Cardiac fibroblast (primary cell): Measurements from ENCODE around the gene CFAP54.
"Not testable (repeated sequence)": the region's sequence is repeated elsewhere in the genome, so short reads cannot be mapped to it uniquely, and the experiment has no call there.

ENCODE experiments used
- DNase-seq, 2 donors: peaks; one replicate each; pipeline versions ENCODE4 v3.0.0 to v3.0.0-alpha.2; 2010; ENCODE audit warnings: low read depth in 2 of 2
- H3K4me3 ChIP-seq, 2 donors: replicated peaks in 1 of 2; 1 replicate in 1 of 2; 2 replicates in 1 of 2; pipeline ENCODE4 v1.5.1; 2011; ENCODE audit warnings: low read depth in 2 of 2, low read length in 2 of 2, mild to moderate bottlenecking in 2 of 2, moderate library complexity in 1 of 2
- TF ChIP-seq, protein P1 (sequence below): IDR thresholded peaks from one replicate; pipeline ENCODE4 v1.5.1; 2011; ENCODE audit warnings: low read depth, mild to moderate bottlenecking, low read length, inconsistent platforms

The CFAP54 gene

DNA sequence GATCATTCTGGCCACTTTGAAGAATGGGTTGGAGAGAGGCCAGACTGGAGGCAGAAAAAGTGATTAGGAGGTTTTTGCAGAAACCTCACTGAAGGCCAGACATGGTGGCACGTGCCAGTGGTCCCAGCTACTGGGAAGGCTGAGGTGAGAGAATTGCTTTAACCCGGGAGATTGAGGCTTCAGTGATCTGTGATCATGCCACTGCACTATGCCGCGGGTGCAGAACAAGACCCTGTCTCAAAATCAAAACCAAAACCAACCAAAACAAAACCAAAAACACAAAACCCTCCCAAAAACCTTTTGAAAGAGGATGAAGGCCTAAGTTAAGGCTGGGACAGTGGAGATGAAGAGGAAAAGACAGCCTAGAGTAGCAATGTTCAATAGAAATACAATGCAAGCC, 15.2 kb upstream of the CFAP54 start:
- TF ChIP-seq, protein P1, sequence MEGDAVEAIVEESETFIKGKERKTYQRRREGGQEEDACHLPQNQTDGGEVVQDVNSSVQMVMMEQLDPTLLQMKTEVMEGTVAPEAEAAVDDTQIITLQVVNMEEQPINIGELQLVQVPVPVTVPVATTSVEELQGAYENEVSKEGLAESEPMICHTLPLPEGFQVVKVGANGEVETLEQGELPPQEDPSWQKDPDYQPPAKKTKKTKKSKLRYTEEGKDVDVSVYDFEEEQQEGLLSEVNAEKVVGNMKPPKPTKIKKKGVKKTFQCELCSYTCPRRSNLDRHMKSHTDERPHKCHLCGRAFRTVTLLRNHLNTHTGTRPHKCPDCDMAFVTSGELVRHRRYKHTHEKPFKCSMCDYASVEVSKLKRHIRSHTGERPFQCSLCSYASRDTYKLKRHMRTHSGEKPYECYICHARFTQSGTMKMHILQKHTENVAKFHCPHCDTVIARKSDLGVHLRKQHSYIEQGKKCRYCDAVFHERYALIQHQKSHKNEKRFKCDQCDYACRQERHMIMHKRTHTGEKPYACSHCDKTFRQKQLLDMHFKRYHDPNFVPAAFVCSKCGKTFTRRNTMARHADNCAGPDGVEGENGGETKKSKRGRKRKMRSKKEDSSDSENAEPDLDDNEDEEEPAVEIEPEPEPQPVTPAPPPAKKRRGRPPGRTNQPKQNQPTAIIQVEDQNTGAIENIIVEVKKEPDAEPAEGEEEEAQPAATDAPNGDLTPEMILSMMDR: no peak
- no peak overlapping the region for H3K4me3 ChIP-seq
- no peak for DNase-seq

DNA sequence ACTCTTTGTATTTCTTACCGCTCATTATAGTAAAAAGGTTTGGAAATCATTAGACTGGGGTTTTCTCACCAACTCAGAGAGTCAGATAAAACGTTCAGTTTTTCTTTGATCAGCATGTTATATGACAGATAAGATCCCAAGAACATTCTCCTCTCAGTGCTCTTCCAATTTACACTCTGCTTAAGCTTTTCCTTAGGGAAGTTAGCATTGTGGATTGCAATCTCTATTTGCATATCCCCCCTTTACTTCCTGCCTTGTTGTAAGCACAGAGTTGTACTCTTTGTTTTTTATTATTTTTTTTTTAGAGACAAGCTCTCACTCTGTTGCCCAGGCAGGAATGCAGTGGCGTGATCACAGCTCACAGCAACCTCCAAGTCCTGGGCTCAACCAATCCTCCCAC, 11.4 kb upstream of the CFAP54 start:
- no peak for DNase-seq
- no peak overlapping the region for H3K4me3 ChIP-seq
- TF ChIP-seq, protein P1: no peak

DNA sequence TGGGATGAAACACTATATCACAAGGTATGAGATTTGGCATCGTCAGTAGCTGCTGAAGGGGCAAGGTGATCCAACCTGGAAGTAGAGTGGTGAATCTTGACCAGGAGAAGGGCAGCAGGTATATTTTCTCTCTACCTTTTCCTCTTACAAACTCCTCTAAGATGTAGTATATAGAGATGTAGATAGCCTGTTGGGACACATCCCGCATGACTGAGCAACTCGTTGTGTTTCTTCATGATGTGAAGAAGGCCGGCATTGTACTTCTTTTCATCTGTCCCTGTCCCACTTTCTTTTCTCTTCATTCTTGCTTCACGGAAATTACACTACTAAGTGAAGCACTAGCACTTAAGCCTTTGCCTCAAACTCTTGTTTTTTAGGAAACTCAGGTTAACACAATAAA, 7.3 kb upstream of the CFAP54 start:
- no peak for DNase-seq
- H3K4me3 ChIP-seq: no peak overlapping the region
- TF ChIP-seq, protein P1: no peak

DNA sequence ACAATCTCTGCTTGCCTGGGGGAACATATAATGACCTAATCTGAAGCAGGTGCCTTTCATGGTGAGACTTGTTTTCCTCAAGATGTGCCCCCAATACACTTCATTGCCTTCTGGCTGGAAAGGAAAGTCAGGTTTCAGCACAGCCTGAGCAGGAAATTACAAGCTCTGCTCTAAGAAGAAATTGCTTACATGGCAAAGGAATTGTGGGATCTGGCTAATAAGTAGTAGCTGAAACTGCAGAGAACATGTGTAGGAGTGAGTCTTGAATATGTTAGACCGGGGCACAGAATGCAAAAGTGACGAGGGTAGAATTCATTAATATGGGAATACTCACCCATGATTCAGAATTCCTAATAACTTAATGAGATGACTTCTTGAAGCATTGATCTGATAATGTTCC, 6.3 kb upstream of the CFAP54 start:
- TF ChIP-seq, protein P1: no peak
- H3K4me3 ChIP-seq: no peak overlapping the region
- DNase-seq: no peak

DNA sequence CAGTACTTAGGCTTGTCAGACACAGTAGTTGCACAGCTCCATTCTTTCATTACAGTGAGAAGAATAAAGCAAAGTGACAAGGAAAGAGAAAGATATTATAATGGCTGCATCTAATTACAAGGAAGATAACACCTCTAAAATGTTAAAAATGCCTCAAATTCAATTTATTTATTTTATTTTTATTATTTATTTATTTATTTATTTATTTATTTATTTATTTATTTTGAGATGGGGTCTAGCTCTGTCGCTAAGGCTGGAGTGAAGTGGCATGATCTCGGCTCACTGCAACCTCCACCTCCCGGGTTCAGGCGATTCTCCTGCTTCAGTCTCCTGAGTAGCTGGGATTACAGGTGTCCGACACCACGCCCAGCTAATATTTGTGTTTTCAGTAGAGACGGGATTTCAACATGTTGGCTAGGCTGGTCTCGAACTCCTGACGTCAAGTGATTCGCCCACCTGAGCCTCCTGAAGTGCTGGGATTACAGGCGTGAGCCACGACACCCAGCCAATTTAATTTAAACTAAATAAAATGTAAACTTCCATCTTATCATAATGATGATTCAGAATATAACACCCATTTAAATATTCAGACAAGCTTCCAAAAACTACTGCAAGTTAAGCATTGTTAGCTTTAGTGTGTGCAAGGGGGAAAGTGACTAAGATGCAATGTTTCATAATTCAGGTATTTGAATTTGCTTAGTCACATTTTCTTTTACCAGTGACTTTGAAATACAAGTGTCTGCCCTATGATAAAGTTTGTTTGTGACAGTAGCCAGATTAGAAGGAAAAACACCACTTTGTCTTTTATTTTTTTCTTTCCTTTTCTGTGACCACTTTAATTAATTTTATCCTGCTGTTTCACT, 2.4 kb upstream of the CFAP54 start:
- peak; percentile 73 to 93 for DNase-seq
- TF ChIP-seq, protein P1: no peak
- no peak overlapping the region for H3K4me3 ChIP-seq

DNA sequence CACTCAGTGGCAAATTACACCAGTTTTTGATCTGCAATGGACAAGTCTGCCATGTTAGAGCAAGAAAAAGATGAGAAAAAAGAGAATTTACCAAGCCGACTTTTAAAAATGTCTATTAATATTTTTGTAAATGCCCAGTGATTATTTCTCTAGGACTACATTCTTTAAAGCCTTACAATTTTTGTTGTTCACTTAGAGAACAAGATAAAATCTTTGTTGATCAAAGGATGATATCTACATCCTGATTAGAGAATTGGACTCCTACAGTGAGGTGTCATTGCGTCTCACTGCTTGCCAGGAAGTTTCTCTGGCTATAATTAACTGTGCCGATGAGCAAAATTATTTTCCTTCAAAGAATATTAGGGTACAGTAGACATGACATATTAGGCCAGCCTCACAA, 1.7 kb upstream of the CFAP54 start:
- DNase-seq: no peak
- no peak overlapping the region for H3K4me3 ChIP-seq
- TF ChIP-seq, protein P1: no peak

DNA sequence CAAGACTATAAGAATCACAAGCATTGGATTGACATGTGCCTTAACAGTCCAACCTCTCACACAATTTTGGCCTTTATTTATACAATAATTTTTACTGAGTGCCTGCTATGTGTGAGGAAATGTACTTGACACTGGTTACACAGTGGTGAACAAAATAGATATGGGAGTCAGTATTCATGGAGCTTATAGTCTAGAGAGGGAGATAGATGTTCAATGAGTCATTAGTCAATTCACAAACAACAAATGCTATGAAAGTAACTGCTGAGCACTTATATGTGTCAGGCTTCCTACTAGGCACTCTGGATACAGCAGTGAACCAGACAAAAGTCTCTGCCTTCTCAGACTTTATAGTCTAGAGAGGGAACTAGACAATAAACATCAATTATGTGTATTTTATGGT, 3.7 kb downstream of the CFAP54 start:
- H3K4me3 ChIP-seq: no peak overlapping the region
- TF ChIP-seq, protein P1: no peak
- DNase-seq: peak in 1 of 2 donors; percentile 70

DNA sequence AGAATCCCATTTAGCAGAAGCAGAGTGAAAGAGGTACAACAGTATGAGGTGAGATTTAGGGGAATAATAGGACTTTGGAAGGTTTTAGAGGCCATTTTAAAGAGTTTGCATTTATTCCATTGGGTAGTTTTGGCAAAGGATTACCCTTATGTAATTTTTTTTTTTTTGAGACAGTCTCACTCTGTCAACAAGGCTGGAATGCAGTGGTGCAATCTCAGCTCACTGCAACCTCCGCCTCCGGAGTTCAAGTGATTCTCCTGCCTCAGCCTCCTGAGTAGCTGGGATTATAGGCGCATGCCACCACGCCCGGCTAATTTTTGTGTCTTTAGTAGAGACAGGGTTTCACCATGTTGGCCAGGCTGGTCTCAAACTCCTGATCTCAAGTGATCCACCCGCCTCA, 4.8 kb downstream of the CFAP54 start:
- not testable (repeated sequence) for H3K4me3 ChIP-seq
- peak in 1 of 2 donors; percentile 58 for DNase-seq
